ENCODE measurements around the gene SLC12A3.
"Not testable (repeated sequence)": the region's sequence is repeated elsewhere in the genome, so short reads cannot be mapped to it uniquely, and the experiment has no call there.

SLC12A3 gene

GRCh38 chr16:56866955-56867830 is 2.2 kb downstream of the SLC12A3 start:
- DNase-seq (ENCODE audit: low read depth in 1 of 2, low spot score in 1 of 2) = peak in 1 of 2 donors; percentile 32

GRCh38 chr16:56868175-56868574 is 3.2 kb downstream of the SLC12A3 start:
- DNase-seq (ENCODE audit: low read depth in 1 of 2, low spot score in 1 of 2) = no peak

GRCh38 chr16:56868766-56869165 is 3.8 kb downstream of the SLC12A3 start:
- not testable (repeated sequence) for DNase-seq (ENCODE audit: low read depth in 1 of 2, low spot score in 1 of 2)

GRCh38 chr16:56869513-56870275 is 4.7 kb downstream of the SLC12A3 start:
- DNase-seq (ENCODE audit: low read depth in 1 of 2, low spot score in 1 of 2) = no peak

- DNase-seq (ENCODE audit: low read depth in 1 of 2, low spot score in 1 of 2) = no peak
Measured at GRCh38 chr16:56870276-56870888, 5.4 kb downstream of the SLC12A3 start.

- no peak for DNase-seq (ENCODE audit: low read depth in 1 of 2, low spot score in 1 of 2)
Measured at GRCh38 chr16:56871172-56871593, 6.2 kb downstream of the SLC12A3 start.

- no peak for DNase-seq (ENCODE audit: low read depth in 1 of 2, low spot score in 1 of 2)
Measured at GRCh38 chr16:56872863-56873391, 7.9 kb downstream of the SLC12A3 start.

GRCh38 chr16:56874800-56875199 is 9.8 kb downstream of the SLC12A3 start:
- DNase-seq (ENCODE audit: low read depth in 1 of 2, low spot score in 1 of 2) = no peak

- DNase-seq (ENCODE audit: low read depth in 1 of 2, low spot score in 1 of 2) = no peak
Measured at GRCh38 chr16:56876048-56876447, 11.0 kb downstream of the SLC12A3 start.

- no peak for DNase-seq (ENCODE audit: low read depth in 1 of 2, low spot score in 1 of 2)
Measured at GRCh38 chr16:56877486-56878182, 12.6 kb downstream of the SLC12A3 start.

- DNase-seq (ENCODE audit: low read depth in 1 of 2, low spot score in 1 of 2) = no peak
Measured at GRCh38 chr16:56878282-56878854, 13.4 kb downstream of the SLC12A3 start.

- no peak for DNase-seq (ENCODE audit: low read depth in 1 of 2, low spot score in 1 of 2)
Measured at GRCh38 chr16:56879276-56879675, 14.3 kb downstream of the SLC12A3 start.

- DNase-seq (ENCODE audit: low read depth in 1 of 2, low spot score in 1 of 2) = no peak
Measured at GRCh38 chr16:56880176-56880575, 15.2 kb downstream of the SLC12A3 start.

GRCh38 chr16:56880685-56881084 is 15.7 kb downstream of the SLC12A3 start:
- no peak for DNase-seq (ENCODE audit: low read depth in 1 of 2, low spot score in 1 of 2)

- DNase-seq (ENCODE audit: low read depth in 1 of 2, low spot score in 1 of 2) = no peak
Measured at GRCh38 chr16:56882077-56882800, 17.2 kb downstream of the SLC12A3 start.

GRCh38 chr16:56883586-56883985 is 18.6 kb downstream of the SLC12A3 start:
- DNase-seq (ENCODE audit: low read depth in 1 of 2, low spot score in 1 of 2) = no peak

GRCh38 chr16:56884026-56884582 is 19.1 kb downstream of the SLC12A3 start:
- no peak for DNase-seq (ENCODE audit: low read depth in 1 of 2, low spot score in 1 of 2)

- DNase-seq (ENCODE audit: low read depth in 1 of 2, low spot score in 1 of 2) = not testable (repeated sequence)
Measured at GRCh38 chr16:56884929-56885328, 19.9 kb downstream of the SLC12A3 start.

GRCh38 chr16:56885446-56886162 is 20.6 kb downstream of the SLC12A3 start:
- DNase-seq (ENCODE audit: low read depth in 1 of 2, low spot score in 1 of 2) = no peak
